HCT116 (cell line): ENCODE measurements around the gene RIMKLA. TPM values are rescaled to one million over a fixed set of nuclear protein-coding genes. Genes with fewer than 3 reads are reported as not detected.

ENCODE experiments used
- ATAC-seq: fragments of 200-7000 bp; cut with Tn5 transposase; 2 replicates; pipeline ENCODE4 v1.9.1; 2020; ENCODE audit warnings: mild to moderate bottlenecking, moderate library complexity
- BruUV-seq: library from RNA; stranded (reverse); fragments of 400-500 nt; replicated peaks from 2 replicates; lab custom pipeline; 2021; lab: Mats Ljungman, UMichigan
- CTCF ChIA-PET: fragments of 300-600 bp; sonication (Branson Sonifier 250); formaldehyde crosslinking; loops from one replicate; lab custom pipeline; 2021; ENCODE audit warnings: antibody characterized with exemption; lab: Charles Lee
- POLR2A ChIA-PET: fragments of 300-600, 350-600 bp; sonication (Branson Sonifier 250); formaldehyde crosslinking; loops from one replicate; lab custom pipeline; 2021; ENCODE audit warnings: antibody characterized with exemption; lab: Charles Lee
- RAD21 ChIA-PET, 2 experiments: fragments of 300-600 bp; sonication (Branson Sonifier 250); formaldehyde crosslinking; loops; one replicate each; lab custom pipeline; 2023; ENCODE audit warnings: low total read pairs in 2 of 2; ENCODE audit not compliant: uncharacterized antibody in 2 of 2, unreplicated experiment in 2 of 2, low non-redundant PET in 1 of 2; lab: Charles Lee
- DNase-seq: peaks from one replicate; pipeline ENCODE4 v3.0.0-alpha.2; 2010; ENCODE audit warnings: low read depth, low spot score
- H2AFZ ChIP-seq: fragments of 200-600 bp; shearing (Covaris generic), sonication (generic); 2 replicates; pipeline ENCODE4 v1.6.1; 2017; ENCODE audit warnings: low read depth, mixed run types, mixed read lengths, antibody characterized with exemption, low read length; ENCODE audit not compliant: poor library complexity, severe bottlenecking
- H3K27ac ChIP-seq: 2 replicates; pipeline ENCODE4 v1.5.1; 2012; ENCODE audit warnings: low read depth, low read length
- H3K27me3 ChIP-seq: fragments of 200-600 bp; sonication (generic); 2 replicates; pipeline ENCODE4 v1.6.1; 2016; ENCODE audit warnings: mixed run types, low read length, mixed read lengths; ENCODE audit not compliant: insufficient read depth
- H3K36me3 ChIP-seq, 2 experiments: fragments of 200-500 bp in 1 of 2; fragments of 200-600 bp in 1 of 2; sonication (Bioruptor generic) in 1 of 2; sonication (generic) in 1 of 2; 2 replicates each; pipeline versions ENCODE4 v1.5.1 to v1.6.1; 2014 to 2016; ENCODE audit warnings: low read length in 2 of 2, inconsistent platforms in 1 of 2, mixed read lengths in 1 of 2, mixed run types in 1 of 2; ENCODE audit not compliant: insufficient read depth in 2 of 2, control insufficient read depth in 1 of 2
- H3K4me1 ChIP-seq, 2 experiments: fragments of 200-600 bp in 1 of 2; sonication (generic) in 1 of 2; 2 replicates each; pipeline versions ENCODE4 v1.5.1 to v1.6.1; 2012 to 2017; ENCODE audit warnings: low read length in 2 of 2, inconsistent platforms in 1 of 2, mild to moderate bottlenecking in 1 of 2, mixed read lengths in 1 of 2, mixed run types in 1 of 2, moderate library complexity in 1 of 2; ENCODE audit not compliant: insufficient read depth in 2 of 2, control insufficient read depth in 1 of 2
- H3K4me2 ChIP-seq: fragments of 200-600 bp; sonication (generic); 2 replicates; pipeline ENCODE4 v1.6.1; 2017; ENCODE audit warnings: mixed run types, low read length, mixed read lengths
- H3K4me3 ChIP-seq, 2 experiments: fragments of 200-600 bp in 1 of 2; sonication (generic) in 1 of 2; replicated peaks in 1 of 2; 2 replicates each; pipeline ENCODE4 v1.5.1; 2011 to 2016; ENCODE audit warnings: low read length in 2 of 2, control low read depth in 1 of 2, low read depth in 1 of 2, mild to moderate bottlenecking in 1 of 2, mixed read lengths in 1 of 2, mixed run types in 1 of 2
- H3K79me2 ChIP-seq: fragments of 200-600 bp; sonication (generic); 2 replicates; pipeline ENCODE4 v1.6.1; 2017; ENCODE audit warnings: mild to moderate bottlenecking, mixed run types, low read length, moderate library complexity, mixed read lengths; ENCODE audit not compliant: insufficient read depth
- H3K9ac ChIP-seq: fragments of 200-600 bp; sonication (generic); 2 replicates; pipeline ENCODE4 v1.6.1; 2016; ENCODE audit warnings: low read length, mixed read lengths
- H3K9me2 ChIP-seq: fragments of 200-600 bp; sonication (generic), shearing (Covaris generic); 2 replicates; pipeline ENCODE4 v1.6.1; 2017; ENCODE audit warnings: mixed run types, mild to moderate bottlenecking, moderate library complexity; ENCODE audit not compliant: insufficient read depth
- H3K9me3 ChIP-seq, 2 experiments: fragments of 200-500 bp in 1 of 2; fragments of 200-600 bp in 1 of 2; sonication (Bioruptor generic) in 1 of 2; sonication (generic) in 1 of 2; 2 replicates each; pipeline ENCODE4 v1.6.1; 2014 to 2017; ENCODE audit warnings: low read length in 2 of 2, mixed read lengths in 2 of 2, inconsistent platforms in 1 of 2, low read depth in 1 of 2, mild to moderate bottlenecking in 1 of 2, mixed run types in 1 of 2, moderate library complexity in 1 of 2; ENCODE audit not compliant: control insufficient read depth in 1 of 2, insufficient read depth in 1 of 2
- H4K20me1 ChIP-seq: fragments of 200-600 bp; sonication (generic), shearing (Covaris generic); 2 replicates; pipeline ENCODE4 v1.6.1; 2017; ENCODE audit warnings: mixed run types, mild to moderate bottlenecking, moderate library complexity; ENCODE audit not compliant: insufficient read depth
- CEBPB ChIP-seq: IDR thresholded peaks from 2 replicates; pipeline ENCODE4 v1.6.1; 2012; ENCODE audit warnings: low read depth
- CTCF ChIP-seq, 3 experiments: fragments of 200-600 bp in 1 of 3; sonication (generic) in 1 of 3; IDR thresholded peaks in 2 of 3; conservative IDR thresholded peaks in 1 of 3; 2 replicates each; pipeline ENCODE4 v1.5.1; 2012 to 2017; ENCODE audit warnings: low read depth in 2 of 3, low read length in 2 of 3, antibody characterized with exemption in 1 of 3, borderline replicate concordance in 1 of 3, control low read depth in 1 of 3, mild to moderate bottlenecking in 1 of 3, mixed read lengths in 1 of 3, mixed run types in 1 of 3, moderate library complexity in 1 of 3; ENCODE audit not compliant: insufficient read depth in 1 of 3
- EZH2phosphoT487 ChIP-seq: fragments of 200-600 bp; IDR thresholded peaks from 2 replicates; pipeline ENCODE4 v1.6.1; 2018; ENCODE audit warnings: antibody characterized with exemption, borderline replicate concordance
- POLR2A ChIP-seq: IDR thresholded peaks from 2 replicates; pipeline ENCODE4 v1.7.0; 2011; ENCODE audit warnings: borderline replicate concordance; ENCODE audit not compliant: insufficient read depth, insufficient read length; ENCODE audit errors: extremely low read depth
- POLR2AphosphoS5 ChIP-seq: IDR thresholded peaks from 2 replicates; pipeline ENCODE4 v1.6.1; 2011; ENCODE audit warnings: mild to moderate bottlenecking, low read depth, low read length, moderate library complexity
- SP1 ChIP-seq: IDR thresholded peaks from 2 replicates; pipeline ENCODE4 v1.6.1; 2012; ENCODE audit warnings: low read depth
- SRF ChIP-seq: IDR thresholded peaks from 2 replicates; pipeline ENCODE4 v1.6.1; 2012; ENCODE audit warnings: low read depth
- ZFX ChIP-seq: fragments of 450-650 bp; IDR thresholded peaks from 2 replicates; pipeline ENCODE4 v1.6.1; 2017
- intact Hi-C: fragments of 100-400 bp; cut with micrococcal nuclease; formaldehyde crosslinking; loops from 2 replicates; pipeline ENCODE4 v1.10.0; 2022
- total RNA-seq: library from RNA; stranded (reverse); gene quantifications from one replicate; pipeline ENCODE4 v1.2.1, GENCODE V29; 2021; ENCODE audit not compliant: unreplicated experiment
- TF ChIP-seq, protein P1 (sequence below): IDR thresholded peaks from 2 replicates; pipeline ENCODE4 v1.6.1; 2012; ENCODE audit warnings: low read depth

Gene RIMKLA
- total RNA-seq, 1 experiment from 2014 or later: 4.9 TPM

GRCh38 chr1:42340093-42340492 is 40.5 kb upstream of the RIMKLA start:
- no peak for ATAC-seq
- ChIA-PET CTCF (interaction anchor here (2.0 to 2.2 kb wide), 2 partner anchors 10 to 12 kb away, joined by 4 to 5 read pairs; no protein-coding TSS in a partner anchor), POLR2A (no interaction called here), RAD21 (no interaction called here)
- Histone ChIP-seq H2AFZ (no peak overlapping the region), H3K9ac (no peak overlapping the region), H3K4me2 (no peak overlapping the region), H3K36me3 (no peaks in the 10 kb centered on the region), H3K4me1 (peaks cover 0 to 9% of the 10 kb centered on the region in 2 experiments; a peak in 2 of 4 replicates), H3K9me3 (no peaks in the 10 kb centered on the region), H3K27ac (no peak overlapping the region), H3K27me3 (no peaks in the 10 kb centered on the region), H3K9me2 (no peaks in the 10 kb centered on the region), H4K20me1 (no peaks in the 10 kb centered on the region), H3K79me2 (peaks cover 7% of the 10 kb centered on the region; the same call in 1 of the 2 replicates), H3K4me3 (no peak overlapping the region)
- intact Hi-C loops: loop anchor here (10.0 kb wide), 3 partner anchors 235 to 395 kb away; partner anchors contain the start of gene PPIH
- no TSS peak for BruUV-seq
- TF ChIP-seq SRF (no peak), ZFX (no peak), CEBPB (no peak), POLR2AphosphoS5 (no peak), POLR2A (no peak), CTCF (IDR thresholded peaks at IDR 0.05 in 2 of 3, conservative IDR thresholded peaks at IDR 0.05 in 1 of 3; ENCODE audit: borderline replicate concordance in 1 of 3, insufficient read depth in 1 of 3, low read depth in 2 of 3, low read length in 2 of 3) (no peak), EZH2phosphoT487 (no peak), SP1 (no peak)
- TF ChIP-seq, protein P1, sequence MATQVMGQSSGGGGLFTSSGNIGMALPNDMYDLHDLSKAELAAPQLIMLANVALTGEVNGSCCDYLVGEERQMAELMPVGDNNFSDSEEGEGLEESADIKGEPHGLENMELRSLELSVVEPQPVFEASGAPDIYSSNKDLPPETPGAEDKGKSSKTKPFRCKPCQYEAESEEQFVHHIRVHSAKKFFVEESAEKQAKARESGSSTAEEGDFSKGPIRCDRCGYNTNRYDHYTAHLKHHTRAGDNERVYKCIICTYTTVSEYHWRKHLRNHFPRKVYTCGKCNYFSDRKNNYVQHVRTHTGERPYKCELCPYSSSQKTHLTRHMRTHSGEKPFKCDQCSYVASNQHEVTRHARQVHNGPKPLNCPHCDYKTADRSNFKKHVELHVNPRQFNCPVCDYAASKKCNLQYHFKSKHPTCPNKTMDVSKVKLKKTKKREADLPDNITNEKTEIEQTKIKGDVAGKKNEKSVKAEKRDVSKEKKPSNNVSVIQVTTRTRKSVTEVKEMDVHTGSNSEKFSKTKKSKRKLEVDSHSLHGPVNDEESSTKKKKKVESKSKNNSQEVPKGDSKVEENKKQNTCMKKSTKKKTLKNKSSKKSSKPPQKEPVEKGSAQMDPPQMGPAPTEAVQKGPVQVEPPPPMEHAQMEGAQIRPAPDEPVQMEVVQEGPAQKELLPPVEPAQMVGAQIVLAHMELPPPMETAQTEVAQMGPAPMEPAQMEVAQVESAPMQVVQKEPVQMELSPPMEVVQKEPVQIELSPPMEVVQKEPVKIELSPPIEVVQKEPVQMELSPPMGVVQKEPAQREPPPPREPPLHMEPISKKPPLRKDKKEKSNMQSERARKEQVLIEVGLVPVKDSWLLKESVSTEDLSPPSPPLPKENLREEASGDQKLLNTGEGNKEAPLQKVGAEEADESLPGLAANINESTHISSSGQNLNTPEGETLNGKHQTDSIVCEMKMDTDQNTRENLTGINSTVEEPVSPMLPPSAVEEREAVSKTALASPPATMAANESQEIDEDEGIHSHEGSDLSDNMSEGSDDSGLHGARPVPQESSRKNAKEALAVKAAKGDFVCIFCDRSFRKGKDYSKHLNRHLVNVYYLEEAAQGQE: no peak
- no peak for DNase-seq
